PC-3 (cell line): ENCODE results near the gene KYAT1. TPM values are rescaled to one million over a fixed set of nuclear protein-coding genes. Genes with fewer than 3 reads are reported as not detected.
A peak's percentile ranks its signal among the peaks of the same experiment; 100 is the strongest.

Experiments
- ATAC-seq: fragments of 200-7000 bp; cut with Tn5 transposase; 2 replicates; pipeline ENCODE4 v1.9.1; 2020; ENCODE audit warnings: mild to moderate bottlenecking, moderate library complexity
- BruUV-seq: library from RNA; stranded (reverse); fragments of 400-500 nt; replicated peaks from 2 replicates; lab custom pipeline; 2021; lab: Mats Ljungman, UMichigan
- CTCF ChIA-PET: fragments of 300-600 bp; sonication (Branson Sonifier 250); formaldehyde crosslinking; loops from one replicate; lab custom pipeline; 2022; ENCODE audit warnings: antibody characterized with exemption; lab: Charles Lee
- POLR2A ChIA-PET: fragments of 300-600 bp; sonication (Branson Sonifier 250); formaldehyde crosslinking; loops from one replicate; lab custom pipeline; 2022; ENCODE audit warnings: antibody characterized with exemption; ENCODE audit not compliant: unreplicated experiment; lab: Charles Lee
- DNase-seq: peaks from one replicate; pipeline ENCODE4 v3.0.0-alpha.2; 2015
- H2AFZ ChIP-seq: fragments of 300-600 bp; sonication (generic); 2 replicates; pipeline ENCODE4 v1.6.0; 2016; ENCODE audit warnings: antibody characterized with exemption, low read length
- H3F3A ChIP-seq: fragments of 300-600 bp; sonication (generic); one replicate; pipeline ENCODE4 v1.6.0; 2017; ENCODE audit warnings: antibody characterized with exemption, low read length, control low read depth, mild to moderate bottlenecking; ENCODE audit not compliant: unreplicated experiment
- H3K27ac ChIP-seq: fragments of 300-600 bp; sonication (generic); 2 replicates; pipeline ENCODE4 v1.5.1; 2016; ENCODE audit warnings: mild to moderate bottlenecking, low read length
- H3K27me3 ChIP-seq: fragments of 300-600 bp; sonication (generic); 2 replicates; pipeline ENCODE4 v1.6.1; 2016; ENCODE audit warnings: low read length, mixed read lengths
- H3K36me3 ChIP-seq: fragments of 300-600 bp; sonication (generic); 2 replicates; pipeline ENCODE4 v1.6.1; 2016; ENCODE audit warnings: low read depth, mixed run types, low read length, mixed read lengths
- H3K4me1 ChIP-seq: fragments of 300-600 bp; sonication (generic); 2 replicates; pipeline ENCODE4 v1.5.1; 2016; ENCODE audit warnings: low read length; ENCODE audit not compliant: insufficient read depth
- H3K4me2 ChIP-seq: fragments of 300-600 bp; sonication (generic); 2 replicates; pipeline ENCODE4 v1.6.0; 2016; ENCODE audit warnings: low read length
- H3K4me3 ChIP-seq: fragments of 300-600 bp; sonication (generic); 2 replicates; pipeline ENCODE4 v1.5.1; 2016; ENCODE audit warnings: mild to moderate bottlenecking, low read length, mixed read lengths
- H3K79me2 ChIP-seq: fragments of 300-600 bp; sonication (generic); 2 replicates; pipeline ENCODE4 v1.6.1; 2017; ENCODE audit warnings: low read length, mixed read lengths
- H3K9ac ChIP-seq: fragments of 300-600 bp; sonication (generic); 2 replicates; pipeline ENCODE4 v1.6.0; 2016; ENCODE audit warnings: mild to moderate bottlenecking, low read length
- H3K9me2 ChIP-seq: fragments of 300-600 bp; sonication (generic); replicated peaks from 2 replicates; pipeline ENCODE4 v1.6.1; 2016; ENCODE audit warnings: mixed run types, low read length, mixed read lengths
- H3K9me3 ChIP-seq: fragments of 300-600 bp; sonication (generic); 2 replicates; pipeline ENCODE4 v1.6.1; 2016; ENCODE audit warnings: low read length, mixed read lengths
- H4K20me1 ChIP-seq: fragments of 300-600 bp; sonication (generic); 2 replicates; pipeline ENCODE4 v1.6.1; 2016; ENCODE audit warnings: low read length, mixed read lengths
- CTCF ChIP-seq: fragments of 300-600 bp; sonication (generic); conservative IDR thresholded peaks from 2 replicates; pipeline ENCODE4 v1.5.1; 2017; ENCODE audit warnings: antibody characterized with exemption, low read depth, mild to moderate bottlenecking, low read length
- EZH2 ChIP-seq: fragments of 300-600 bp; sonication (generic); IDR thresholded peaks from one replicate; pipeline ENCODE4 v1.6.1; 2017; ENCODE audit warnings: antibody characterized with exemption, mild to moderate bottlenecking, low read length; ENCODE audit not compliant: unreplicated experiment
- EZH2phosphoT487 ChIP-seq: fragments of 300-600 bp; sonication (generic); IDR thresholded peaks from 2 replicates; pipeline ENCODE4 v1.6.1; 2018; ENCODE audit warnings: mild to moderate bottlenecking, antibody characterized with exemption, low read length, borderline replicate concordance
- intact Hi-C: fragments of 100-400 bp; cut with micrococcal nuclease; formaldehyde crosslinking; loops from 2 replicates; pipeline ENCODE4 v1.9.0; 2023
- total RNA-seq: library from RNA; depleted of rRNA; stranded (reverse); fragments of >200 nt; gene quantifications from 2 replicates; pipeline ENCODE4 v1.2.3, GENCODE V29; 2014

KYAT1 gene
- total RNA-seq, 1 experiment from 2014 or later, result 7.4 TPM

- no peaks in the 10 kb centered on the region for H3K36me3 ChIP-seq
- ChIA-PET POLR2A (no interaction called here), CTCF (interaction anchor here (0.6 kb wide), 1 partner anchor 14 kb away, joined by 6 read pairs; no protein-coding TSS in a partner anchor)
- no peak overlapping the region for H2AFZ ChIP-seq
- ATAC-seq (no peak), DNase-seq (no peak)
- no peaks in the 10 kb centered on the region for H4K20me1 ChIP-seq
- H3K4me3 ChIP-seq, result no peak overlapping the region
- H3K79me2 ChIP-seq, result no peaks in the 10 kb centered on the region
- no peaks in the 10 kb centered on the region for H3F3A ChIP-seq
- H3K27me3 ChIP-seq, result no peaks in the 10 kb centered on the region
- H3K9me3 ChIP-seq, result no peaks in the 10 kb centered on the region
- H3K4me2 ChIP-seq, result no peak overlapping the region
- TF ChIP-seq EZH2, result no peak
- TF ChIP-seq EZH2phosphoT487, result no peak
- no peak for TF ChIP-seq CTCF
- no peak overlapping the region for H3K27ac ChIP-seq
- intact Hi-C loops, result loop anchor here (1.0 kb wide), 2 partner anchors 65 to 76 kb away; no protein-coding TSS in a partner anchor
- no peaks in the 10 kb centered on the region for H3K4me1 ChIP-seq
- no peak overlapping the region for H3K9ac ChIP-seq
- H3K9me2 ChIP-seq, result no peaks in the 10 kb centered on the region
- BruUV-seq, result no TSS peak
These were observed 46.9 kb upstream of the KYAT1 start for GRCh38 chr9:128928624-128929023.

DNA sequence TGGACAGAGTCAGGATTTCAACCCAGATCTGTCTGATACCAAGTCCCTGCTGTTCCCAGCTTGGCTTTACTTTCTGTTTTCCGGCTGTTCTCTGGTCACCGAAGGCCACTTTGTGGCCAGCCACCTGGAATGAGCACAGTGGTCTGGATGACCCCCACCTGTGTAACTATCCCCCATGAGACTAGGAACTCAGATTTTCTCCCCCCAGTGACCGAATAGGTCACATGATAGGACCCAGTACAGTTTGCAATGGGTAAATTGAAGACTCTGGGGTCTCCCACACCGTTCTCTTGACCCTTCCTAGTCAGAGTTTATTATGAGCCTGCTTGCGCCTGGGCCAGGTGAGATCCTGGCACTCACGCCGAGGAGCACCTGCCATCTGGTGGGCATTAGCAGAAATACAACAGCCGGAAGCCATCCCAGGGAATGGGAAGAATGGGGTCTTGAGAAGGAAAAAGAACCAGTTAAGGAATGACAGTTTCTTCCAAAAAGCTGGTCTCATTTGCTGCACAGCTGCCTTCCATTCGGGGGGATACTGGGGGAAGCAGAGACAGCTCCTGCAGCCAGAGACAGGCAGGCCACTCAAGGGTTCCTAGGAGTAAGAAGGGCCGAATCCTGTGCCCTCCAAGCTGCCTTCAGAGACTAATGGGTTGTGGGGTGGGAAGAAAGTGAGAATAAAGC, 46.1 kb upstream of the KYAT1 start:
- Histone ChIP-seq H3K9me2 (no peaks in the 10 kb centered on the region), H2AFZ (peak overlapping the region; percentile 45; the same call in 1 of the 2 replicates), H3K4me2 (no peak overlapping the region), H3K4me3 (no peak overlapping the region), H3K9ac (no peak overlapping the region), H3F3A (no peaks in the 10 kb centered on the region), H3K27me3 (no peaks in the 10 kb centered on the region), H3K4me1 (no peaks in the 10 kb centered on the region), H3K79me2 (no peaks in the 10 kb centered on the region), H3K36me3 (no peaks in the 10 kb centered on the region), H3K9me3 (no peaks in the 10 kb centered on the region), H3K27ac (no peak overlapping the region), H4K20me1 (no peaks in the 10 kb centered on the region)
- POLR2A ChIA-PET, result no interaction called here
- DNase-seq (peak; percentile 62), ATAC-seq (peak; percentile 79)
- CTCF ChIA-PET, result interaction anchor here (0.6 kb wide), 1 partner anchor 15 kb away, joined by 6 read pairs; no protein-coding TSS in a partner anchor
- no TSS peak for BruUV-seq
- intact Hi-C loops, result loop anchor here (1.0 kb wide), 2 partner anchors 65 to 76 kb away; no protein-coding TSS in a partner anchor
- TF ChIP-seq EZH2phosphoT487 (no peak), CTCF (peak; percentile 85)

GRCh38 chr9:128923493-128923883, 41.7 kb upstream of the KYAT1 start:
- ATAC-seq (no peak), DNase-seq (no peak)
- no peaks in the 10 kb centered on the region for H3K27me3 ChIP-seq
- ChIA-PET CTCF (no interaction called here), POLR2A (no interaction called here)
- no peaks in the 10 kb centered on the region for H3F3A ChIP-seq
- H3K4me3 ChIP-seq, result no peak overlapping the region
- H4K20me1 ChIP-seq, result no peaks in the 10 kb centered on the region
- no peak overlapping the region for H2AFZ ChIP-seq
- peaks cover 6% of the 10 kb centered on the region; the same call in 1 of the 2 replicates for H3K4me1 ChIP-seq
- no TSS peak for BruUV-seq
- H3K79me2 ChIP-seq, result no peaks in the 10 kb centered on the region
- intact Hi-C loops, result no loop called here
- H3K9me3 ChIP-seq, result no peaks in the 10 kb centered on the region
- no peak overlapping the region for H3K4me2 ChIP-seq
- H3K9me2 ChIP-seq, result no peaks in the 10 kb centered on the region
- no peak for TF ChIP-seq EZH2phosphoT487
- no peak for TF ChIP-seq EZH2
- TF ChIP-seq CTCF, result no peak
- H3K27ac ChIP-seq, result no peak overlapping the region
- 0 out of 2 replicates have a peak, but pooled peaks cover 3% of the 10 kb centered on the region for H3K36me3 ChIP-seq
- H3K9ac ChIP-seq, result no peak overlapping the region
